ENCODE measurements around the gene PACRG.
"Not testable (repeated sequence)": the region's sequence is repeated elsewhere in the genome, so short reads cannot be mapped to it uniquely, and the experiment has no call there.

PACRG gene

GRCh38 chr6:162727322-162728182 is at the start of gene PACRG, which contains the start of gene PRKN:
Gene PACRG (plus strand): TSS chr6:162727974.
Gene PRKN (minus strand): TSS chr6:162727766.
- DNase-seq (peak; percentile 97 to 98), ATAC-seq (peak; percentile 96)
- H3K4me1 Mint-ChIP-seq = peaks cover 17% of the 10 kb centered on the region
- peak within 1 kb of the TSS; percentile 99 for H3K27ac Mint-ChIP-seq
- no peaks in the 10 kb centered on the region for H3K9me3 Mint-ChIP-seq
- no peaks in the 10 kb centered on the region for H3K27me3 Mint-ChIP-seq
- H3K4me3 Mint-ChIP-seq = peak within 1 kb of the TSS; percentile 94 to 97

- H3K4me3 Mint-ChIP-seq, H3K27me3 Mint-ChIP-seq, DNase-seq, H3K4me1 Mint-ChIP-seq, H3K27ac Mint-ChIP-seq, ATAC-seq: not testable (repeated sequence)
- H3K9me3 Mint-ChIP-seq = peaks cover 7 to 12% of the 10 kb centered on the region in 2 donors
These were observed 48.9 kb upstream of the PACRG start for GRCh38 chr6:162678896-162679295.

- no peak overlapping the region for H3K4me3 Mint-ChIP-seq
- no peaks in the 10 kb centered on the region for H3K27me3 Mint-ChIP-seq
- ATAC-seq = no peak
- no peak overlapping the region for H3K27ac Mint-ChIP-seq
- DNase-seq = no peak
- no peaks in the 10 kb centered on the region for H3K4me1 Mint-ChIP-seq
- peaks cover 1 to 5% of the 10 kb centered on the region in 2 donors for H3K9me3 Mint-ChIP-seq
These were observed 48.1 kb upstream of the PACRG start for GRCh38 chr6:162679681-162680080.

GRCh38 chr6:162680367-162680766 is 47.4 kb upstream of the PACRG start:
- no peaks in the 10 kb centered on the region for H3K27me3 Mint-ChIP-seq
- no peak for ATAC-seq
- H3K4me3 Mint-ChIP-seq = no peak overlapping the region
- no peaks in the 10 kb centered on the region for H3K4me1 Mint-ChIP-seq
- H3K9me3 Mint-ChIP-seq = peaks cover 0 to 4% of the 10 kb centered on the region in 2 donors
- no peak for DNase-seq
- H3K27ac Mint-ChIP-seq = no peak overlapping the region

- Mint-ChIP-seq H3K27ac (no peak overlapping the region), H3K27me3 (no peaks in the 10 kb centered on the region), H3K4me1 (no peaks in the 10 kb centered on the region), H3K9me3 (peaks cover 0 to 4% of the 10 kb centered on the region in 2 donors), H3K4me3 (no peak overlapping the region)
- no peak for ATAC-seq
- no peak for DNase-seq
These were observed 46.9 kb upstream of the PACRG start for GRCh38 chr6:162680871-162681270.

- no peaks in the 10 kb centered on the region for H3K27me3 Mint-ChIP-seq
- H3K9me3 Mint-ChIP-seq = peaks cover 0 to 4% of the 10 kb centered on the region in 2 donors
- no peak for DNase-seq
- ATAC-seq = no peak
- no peak overlapping the region for H3K4me3 Mint-ChIP-seq
- H3K27ac Mint-ChIP-seq = no peak overlapping the region
- H3K4me1 Mint-ChIP-seq = no peaks in the 10 kb centered on the region
These were observed 46.3 kb upstream of the PACRG start for GRCh38 chr6:162681447-162681846.

GRCh38 chr6:162683135-162683534 is 44.6 kb upstream of the PACRG start:
- no peak overlapping the region for H3K27ac Mint-ChIP-seq
- no peak overlapping the region for H3K4me3 Mint-ChIP-seq
- H3K27me3 Mint-ChIP-seq = no peaks in the 10 kb centered on the region
- DNase-seq (no peak), ATAC-seq (no peak)
- no peaks in the 10 kb centered on the region for H3K4me1 Mint-ChIP-seq
- peaks cover 0 to 4% of the 10 kb centered on the region in 2 donors for H3K9me3 Mint-ChIP-seq

- Mint-ChIP-seq H3K4me1 (no peaks in the 10 kb centered on the region), H3K27me3 (no peaks in the 10 kb centered on the region), H3K4me3 (no peak overlapping the region), H3K27ac (no peak overlapping the region), H3K9me3 (peaks cover 0 to 4% of the 10 kb centered on the region in 2 donors)
- ATAC-seq (no peak), DNase-seq (no peak)
These were observed 43.7 kb upstream of the PACRG start for GRCh38 chr6:162684052-162684451.

- Mint-ChIP-seq H3K4me3 (no peak overlapping the region), H3K27ac (no peak overlapping the region)
These were observed 42.8 kb upstream of the PACRG start for GRCh38 chr6:162684961-162685360.

GRCh38 chr6:162685586-162685985 is 42.2 kb upstream of the PACRG start:
- H3K27me3 Mint-ChIP-seq = no peaks in the 10 kb centered on the region
- peaks cover 0 to 4% of the 10 kb centered on the region in 2 donors for H3K9me3 Mint-ChIP-seq
- DNase-seq = no peak
- no peaks in the 10 kb centered on the region for H3K4me1 Mint-ChIP-seq
- H3K27ac Mint-ChIP-seq = no peak overlapping the region
- ATAC-seq = no peak
- no peak overlapping the region for H3K4me3 Mint-ChIP-seq

More at GRCh38 chr6:162684961-162685360, 42.8 kb upstream of the PACRG start:
- Mint-ChIP-seq H3K27me3 (no peaks in the 10 kb centered on the region), H3K4me1 (no peaks in the 10 kb centered on the region), H3K9me3 (peaks cover 0 to 4% of the 10 kb centered on the region in 2 donors)
- DNase-seq (no peak), ATAC-seq (no peak)

- ATAC-seq (no peak), DNase-seq (no peak)
- no peak overlapping the region for H3K27ac Mint-ChIP-seq
- no peaks in the 10 kb centered on the region for H3K4me1 Mint-ChIP-seq
- no peaks in the 10 kb centered on the region for H3K27me3 Mint-ChIP-seq
- no peak overlapping the region for H3K4me3 Mint-ChIP-seq
- no peaks in the 10 kb centered on the region for H3K9me3 Mint-ChIP-seq
These were observed 38.9 kb upstream of the PACRG start for GRCh38 chr6:162688751-162689345.

- DNase-seq = no peak
These were observed 37.6 kb upstream of the PACRG start for GRCh38 chr6:162690158-162690557.

GRCh38 chr6:162697872-162698403 is 29.8 kb upstream of the PACRG start:
- no peaks in the 10 kb centered on the region for H3K4me1 Mint-ChIP-seq
- DNase-seq (no peak), ATAC-seq (no peak)
- no peaks in the 10 kb centered on the region for H3K9me3 Mint-ChIP-seq
- no peaks in the 10 kb centered on the region for H3K27me3 Mint-ChIP-seq
- no peak overlapping the region for H3K4me3 Mint-ChIP-seq
- H3K27ac Mint-ChIP-seq = no peak overlapping the region

More at GRCh38 chr6:162690158-162690557, 37.6 kb upstream of the PACRG start:
- H3K27me3 Mint-ChIP-seq = no peaks in the 10 kb centered on the region
- ATAC-seq = no peak
- H3K4me1 Mint-ChIP-seq = no peaks in the 10 kb centered on the region
- H3K27ac Mint-ChIP-seq = no peak overlapping the region
- H3K4me3 Mint-ChIP-seq = no peak overlapping the region
- H3K9me3 Mint-ChIP-seq = no peaks in the 10 kb centered on the region

- H3K4me3 Mint-ChIP-seq = no peak overlapping the region
- no peak overlapping the region for H3K27ac Mint-ChIP-seq
- H3K4me1 Mint-ChIP-seq = no peaks in the 10 kb centered on the region
- H3K27me3 Mint-ChIP-seq = no peaks in the 10 kb centered on the region
- DNase-seq (no peak), ATAC-seq (no peak)
- H3K9me3 Mint-ChIP-seq = no peaks in the 10 kb centered on the region
These were observed 29.3 kb upstream of the PACRG start for GRCh38 chr6:162698440-162698839.

GRCh38 chr6:162699961-162700360 is 27.8 kb upstream of the PACRG start:
- no peak overlapping the region for H3K4me3 Mint-ChIP-seq
- no peaks in the 10 kb centered on the region for H3K9me3 Mint-ChIP-seq
- H3K4me1 Mint-ChIP-seq = no peaks in the 10 kb centered on the region
- no peaks in the 10 kb centered on the region for H3K27me3 Mint-ChIP-seq
- ATAC-seq = no peak
- DNase-seq = no peak
- H3K27ac Mint-ChIP-seq = no peak overlapping the region

- H3K4me1 Mint-ChIP-seq = peaks cover under 1% of the 10 kb centered on the region
- H3K4me3 Mint-ChIP-seq = no peak overlapping the region
- no peaks in the 10 kb centered on the region for H3K9me3 Mint-ChIP-seq
- H3K27ac Mint-ChIP-seq = no peak overlapping the region
- DNase-seq (no peak), ATAC-seq (no peak)
- no peaks in the 10 kb centered on the region for H3K27me3 Mint-ChIP-seq
These were observed 26.8 kb upstream of the PACRG start for GRCh38 chr6:162700966-162701365.

All from stimulated activated naive CD8-positive, alpha-beta T cell treated with anti-CD3 and anti-CD28 coated beads, Interleukin-15, amount 100 ng/mL, for 72 hours (primary cell).